Heart left ventricle (tissue), 16 donors: ENCODE measurements around the gene ANKEF1. TPM values are rescaled to one million over a fixed set of nuclear protein-coding genes. Genes with fewer than 3 reads are reported as not detected.

Experiments used
- ATAC-seq, 4 donors: fragments of 200-7000 bp; cut with Tn5 transposase; one replicate each; pipeline ENCODE4 v1.9.1; 2020 to 2022; ENCODE audit warnings: moderate library complexity in 4 of 4, mild to moderate bottlenecking in 3 of 4, moderate number of reproducible peaks in 1 of 4
- DNase-seq, 5 donors: peaks; one replicate each; pipeline ENCODE4 v3.0.0-alpha.2; 2020
- H3K27ac ChIP-seq, 12 donors: fragments of 200-600 bp; sonication (generic) in 4 of 12; one replicate each; pipeline versions ENCODE4 v1.5.0 to v1.8.0; 2016 to 2022; ENCODE audit warnings: mild to moderate bottlenecking in 2 of 12
- H3K27me3 ChIP-seq, 9 donors: fragments of 200-600 bp; sonication (generic) in 2 of 9; one replicate each; pipeline versions ENCODE4 v1.5.1 to v1.8.0; 2016 to 2022; ENCODE audit warnings: mild to moderate bottlenecking in 3 of 9
- H3K36me3 ChIP-seq, 9 donors: fragments of 200-600 bp; sonication (generic) in 2 of 9; one replicate each; pipeline versions ENCODE4 v1.5.0 to v1.8.0; 2018 to 2022; ENCODE audit warnings: mild to moderate bottlenecking in 2 of 9
- H3K4me1 ChIP-seq, 12 donors: fragments of 200-600 bp; sonication (generic) in 4 of 12; one replicate each; pipeline versions ENCODE4 v1.5.0 to v1.8.0; 2016 to 2022; ENCODE audit warnings: mild to moderate bottlenecking in 3 of 12
- H3K4me3 ChIP-seq, 12 donors: fragments of 200-600 bp; sonication (generic) in 4 of 12; one replicate each; pipeline versions ENCODE4 v1.5.0 to v1.8.0; 2017 to 2022; ENCODE audit warnings: mild to moderate bottlenecking in 9 of 12, moderate library complexity in 4 of 12
- H3K9me3 ChIP-seq, 12 donors: fragments of 200-600 bp; sonication (generic) in 4 of 12; one replicate each; pipeline versions ENCODE4 v1.5.0 to v1.8.0; 2016 to 2022; ENCODE audit warnings: mild to moderate bottlenecking in 1 of 12
- CTCF ChIP-seq, 12 donors: fragments of 200-600 bp; sonication (generic) in 4 of 12; IDR thresholded peaks; one replicate each; pipeline versions ENCODE4 v1.5.0 to v1.8.0; 2018 to 2022; ENCODE audit warnings: antibody characterized with exemption in 12 of 12, mild to moderate bottlenecking in 5 of 12
- POLR2A ChIP-seq, 2 donors: fragments of 450-650 bp; IDR thresholded peaks; one replicate each; pipeline ENCODE4 v1.6.1; 2017; ENCODE audit warnings: antibody characterized with exemption in 2 of 2, mild to moderate bottlenecking in 2 of 2, moderate library complexity in 2 of 2
- WGBS, 4 donors: extraction: QIAGEN DNeasy Blood & Tissue Kit in 2 of 4; methylation state at CpG; one replicate each; pipeline versions ENCODE4 v1.1.5 to v1.1.7; 2013 to 2018; 5-methylcytosine and 5-hydroxymethylcytosine counted together
- intact Hi-C, 10 donors: fragments of 100-400 bp; cut with DNase I; formaldehyde crosslinking; loops; one replicate each; pipeline versions ENCODE4 v1.11.1 to v1.14.2; 2022
- polyA plus RNA-seq, 2 donors: library from polyadenylated mRNA; stranded (reverse); fragments of 200-250 nt; gene quantifications; one replicate each; pipeline ENCODE4 v1.2.3, GENCODE V29; 2013
- total RNA-seq, 9 donors: library from RNA; depleted of rRNA in 2 of 9; stranded (reverse); fragments of >200 nt in 2 of 9; fragmentation: NEBNext Ultra II Directional in 3 of 9; extraction: Animal tissue kit (Norgen Biotek cat#: 25700) in 3 of 9; gene quantifications; one replicate each; pipeline versions ENCODE4 v1.1.0 to v1.2.4, GENCODE V29; 2016 to 2023
- donor health status: ischemic (EF 13 %, LVEDD 7.1; RV severe dilation, severe dysfunction).
- donor health status: healthy with polysubstance abuse.
- donor health status: DM: no; HTN: yes; CAD: no.
- donor health status: DM: no; HTN: no; CAD: no.
- donor health status: ischemic (EF 25% LVEDD 6.9; RV normal size, moderate dysfunction).
- donor health status: ischemic (EF 25% LVEDD 5.7; RV mildly dilated, moderate dysfunction).
- donor health status: healthy.
- donor health status: DM: yes; HTN: yes; CAD: no.
- donor health status: ischemic (EF 35%, LVEDD 5.7; RV mildly dilated, moderate dysfunction).
- donor health status: nonischemic (EF 11% LVEDD 7.7; RV severe dilation, severe dysfunction).
- donor health status: DM: yes; HTN: yes; CAD: no.
- donor health status: PGD.
- donor health status: ischemic (EF 29% LVEDD 5.4; RV normal size, mild dysfunction).
- donor health status: nonischemic (EF 23%, LVEDD 6.1; RV moderate dilation, normal function).

ANKEF1 gene
- total and polyA plus RNA-seq, 11 donors, result 0.27 to 3.1 (median 1.4) TPM

- Histone ChIP-seq H3K27ac (peak overlapping the region in 1 of 12 donors; percentile 85), H3K9me3 (no peaks in the 10 kb centered on the region), H3K4me1 (peaks cover 0 to 32% (median 0%) of the 10 kb centered on the region in 12 donors), H3K27me3 (no peaks in the 10 kb centered on the region), H3K36me3 (no peaks in the 10 kb centered on the region), H3K4me3 (no peak overlapping the region)
- peak in 3 of 4 donors; percentile 58 to 78 (median 71) for ATAC-seq
- no peak for DNase-seq
- TF ChIP-seq POLR2A (IDR thresholded peaks at IDR 0.05) (no peak), CTCF (IDR thresholded peaks at IDR 0.05) (no peak)
- intact Hi-C loops, result no loop called here
- WGBS, 4 donors, result 31 to 44% (median 34%) methylated on average over 1 of the region's 1 CpG
These were observed 45.6 kb upstream of the ANKEF1 start for GRCh38 chr20:9989066-9989724.

DNA sequence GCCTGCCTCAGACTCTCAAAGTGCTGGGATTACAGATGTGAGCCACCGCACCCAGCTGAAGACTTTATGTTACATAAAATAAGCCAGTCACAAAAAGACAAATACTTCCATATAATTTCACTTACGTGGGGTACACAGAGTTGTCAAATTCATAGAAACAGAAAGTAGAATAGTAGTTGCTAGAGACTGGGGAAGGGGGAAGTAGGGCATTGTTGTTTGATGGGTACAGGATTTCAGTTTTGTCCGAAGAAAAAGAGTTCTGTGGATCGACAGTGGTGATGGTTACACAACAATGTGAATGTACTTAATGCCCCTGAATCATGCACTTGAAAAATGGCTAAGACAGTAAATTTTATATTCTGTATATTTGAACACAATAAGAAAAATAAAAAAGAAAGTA lies 41.6 kb upstream of the ANKEF1 start:
- no peak for ATAC-seq
- H3K27me3 ChIP-seq, result no peaks in the 10 kb centered on the region
- peaks cover 0 to 20% (median 0%) of the 10 kb centered on the region in 12 donors for H3K4me1 ChIP-seq
- H3K36me3 ChIP-seq, result no peaks in the 10 kb centered on the region
- no peak for TF ChIP-seq POLR2A (IDR thresholded peaks at IDR 0.05)
- TF ChIP-seq CTCF (IDR thresholded peaks at IDR 0.05), result no peak
- H3K9me3 ChIP-seq, result peaks cover 0 to 6% (median 0%) of the 10 kb centered on the region in 12 donors
- intact Hi-C loops, result no loop called here
- peak overlapping the region in 1 of 12 donors; percentile 53 for H3K27ac ChIP-seq
- WGBS, 4 donors, result 85 to 90% (median 87%) methylated on average over 4 of the region's 4 CpGs
- no peak for DNase-seq
- H3K4me3 ChIP-seq, result no peak overlapping the region

DNA sequence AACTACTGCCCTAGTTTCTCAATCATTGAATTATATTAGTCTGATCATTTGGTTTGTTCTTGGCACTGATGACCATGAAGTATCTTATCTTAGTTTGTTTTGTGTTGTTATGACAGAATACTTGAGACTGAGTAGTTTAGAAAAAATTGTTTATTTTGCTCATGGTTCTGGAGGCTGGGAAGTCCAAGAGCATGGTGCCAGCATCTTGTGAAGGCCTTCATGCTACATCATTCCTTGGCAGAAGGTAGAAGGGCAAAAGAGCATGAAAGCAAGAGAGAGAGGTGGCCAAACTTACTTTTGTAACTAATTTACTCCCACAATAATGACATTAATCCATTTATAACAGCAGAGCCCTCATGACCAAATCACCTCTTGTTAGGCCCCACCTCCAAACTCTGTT lies 40.1 kb upstream of the ANKEF1 start:
- no peaks in the 10 kb centered on the region for H3K36me3 ChIP-seq
- no peaks in the 10 kb centered on the region for H3K27me3 ChIP-seq
- ATAC-seq (no peak), DNase-seq (no peak)
- peaks cover 0 to 8% (median 0%) of the 10 kb centered on the region in 12 donors for H3K4me1 ChIP-seq
- TF ChIP-seq POLR2A (IDR thresholded peaks at IDR 0.05) (no peak), CTCF (IDR thresholded peaks at IDR 0.05) (no peak)
- peaks cover 0 to 6% (median 0%) of the 10 kb centered on the region in 12 donors for H3K9me3 ChIP-seq
- intact Hi-C loops, result no loop called here
- no peak overlapping the region for H3K4me3 ChIP-seq
- H3K27ac ChIP-seq, result no peak overlapping the region

DNA sequence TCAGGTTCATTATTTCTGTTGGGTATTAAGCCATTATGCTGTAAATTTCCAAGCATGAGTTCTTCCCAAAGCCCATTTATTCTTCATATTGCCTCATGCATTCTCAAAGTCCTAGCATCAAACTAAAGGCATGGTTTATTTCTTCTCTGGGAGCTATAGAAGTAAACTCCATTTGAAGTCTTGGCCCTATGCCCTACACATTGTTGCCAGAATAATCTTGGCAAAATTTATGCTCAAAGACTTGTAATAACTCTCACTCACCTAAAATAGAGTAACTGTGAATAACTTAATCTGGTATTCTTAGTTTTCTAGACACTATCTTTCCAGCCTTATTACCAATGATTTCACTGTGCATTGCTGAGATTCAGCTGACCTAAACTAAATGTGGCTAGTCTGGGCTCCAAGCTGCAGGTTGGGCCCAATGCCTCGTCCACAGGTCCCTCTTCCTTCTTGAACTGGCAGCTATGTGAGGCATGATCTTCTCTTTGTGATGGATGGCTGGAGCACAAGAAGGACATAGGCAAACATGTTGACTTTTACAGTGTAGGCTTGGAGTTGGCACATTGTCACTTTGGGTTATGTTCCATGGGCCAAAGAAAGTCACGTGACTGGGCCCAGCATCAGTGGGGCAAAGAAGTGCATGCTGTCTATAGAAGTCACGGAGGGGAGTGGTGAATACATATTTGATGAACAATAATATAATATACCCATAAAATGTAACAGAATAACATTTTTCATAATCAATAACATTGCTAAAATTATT lies 39.1 kb upstream of the ANKEF1 start:
- intact Hi-C loops, result no loop called here
- H3K9me3 ChIP-seq, result peaks cover 0 to 6% (median 0%) of the 10 kb centered on the region in 12 donors
- H3K4me3 ChIP-seq, result no peak overlapping the region
- H3K27me3 ChIP-seq, result no peaks in the 10 kb centered on the region
- 78 to 89% (median 80%) methylated on average over 3 of the region's 3 CpGs for WGBS, 4 donors
- DNase-seq (no peak), ATAC-seq (no peak)
- H3K36me3 ChIP-seq, result no peaks in the 10 kb centered on the region
- H3K4me1 ChIP-seq, result peaks cover 0 to under 1% (median 0%) of the 10 kb centered on the region in 12 donors
- no peak overlapping the region for H3K27ac ChIP-seq
- TF ChIP-seq CTCF (IDR thresholded peaks at IDR 0.05), result no peak
- no peak for TF ChIP-seq POLR2A (IDR thresholded peaks at IDR 0.05)
